GM21529 (cell line): ENCODE measurements around the gene ALCAM.

ENCODE experiments used
- ATAC-seq: cut with Tn5 transposase; IDR thresholded peaks from one replicate; pipeline ENCODE4 v1.9.1; 2021; ENCODE audit not compliant: unreplicated experiment

Gene ALCAM

GRCh38 chr3:105616374-105617121 lies 249.8 kb downstream of the ALCAM start:
- no peak for ATAC-seq

- no peak for ATAC-seq
Observed at GRCh38 chr3:105618556-105618955, 251.8 kb downstream of the ALCAM start.

GRCh38 chr3:105619651-105620050 lies 252.9 kb downstream of the ALCAM start:
- no peak for ATAC-seq

DNA sequence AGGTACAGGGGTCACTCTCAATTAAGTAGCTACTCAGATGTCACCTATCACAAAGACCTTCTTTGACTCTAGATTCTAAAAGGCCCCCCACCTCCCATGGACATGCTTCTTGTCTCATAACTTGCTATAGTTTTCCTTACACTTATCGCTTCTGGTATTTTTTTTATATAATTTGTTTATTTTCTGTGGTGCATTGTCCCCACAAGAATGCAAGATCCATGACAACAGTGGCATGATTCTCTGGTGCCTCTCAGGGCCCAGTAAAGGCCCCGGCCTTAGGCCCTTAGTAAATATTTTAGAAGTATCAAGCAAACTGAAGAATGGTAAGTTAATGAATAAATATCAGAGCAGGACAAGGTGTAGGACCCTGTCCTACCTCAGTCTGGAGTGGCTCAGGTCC lies 253.5 kb downstream of the ALCAM start:
- ATAC-seq: no peak

DNA sequence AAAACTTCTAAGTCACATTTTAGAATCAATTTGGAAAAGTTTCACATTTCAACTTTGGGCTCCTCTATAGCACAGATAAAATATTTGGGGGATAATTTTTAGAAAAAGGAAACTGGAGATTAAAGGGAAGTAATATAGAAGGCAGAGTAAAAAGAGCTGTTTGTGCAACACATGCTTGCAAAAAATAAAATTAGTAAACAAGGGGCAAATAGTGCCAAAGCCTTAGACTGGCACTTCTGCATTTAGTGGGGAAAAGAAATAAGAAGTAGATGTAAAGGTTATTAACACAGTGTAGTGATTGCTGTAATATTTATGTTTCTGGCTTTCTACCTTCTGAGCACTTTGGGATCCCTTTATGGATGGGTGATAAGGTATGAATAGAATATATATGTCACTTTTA lies 255.5 kb downstream of the ALCAM start:
- ATAC-seq: no peak
